Heart left ventricle (tissue), 13 donors: Measurements from ENCODE around the gene PRKG1.

Source experiments
- POLR2A ChIP-seq, 2 donors: fragments of 450-650 bp; IDR thresholded peaks; one replicate each; pipeline ENCODE4 v1.6.1; 2017; ENCODE audit warnings: antibody characterized with exemption in 2 of 2, mild to moderate bottlenecking in 2 of 2, moderate library complexity in 2 of 2
- TF ChIP-seq, protein P1 (sequence below), 12 donors: fragments of 200-600 bp; sonication (generic) in 4 of 12; IDR thresholded peaks; one replicate each; pipeline versions ENCODE4 v1.5.0 to v1.8.0; 2018 to 2022; ENCODE audit warnings: antibody characterized with exemption in 12 of 12, mild to moderate bottlenecking in 5 of 12
- donor health status: ischemic (EF 13 %, LVEDD 7.1; RV severe dilation, severe dysfunction).
- donor health status: DM: no; HTN: yes; CAD: no.
- donor health status: DM: no; HTN: no; CAD: no.
- donor health status: ischemic (EF 25% LVEDD 6.9; RV normal size, moderate dysfunction).
- donor health status: ischemic (EF 25% LVEDD 5.7; RV mildly dilated, moderate dysfunction).
- donor health status: ischemic (EF 35%, LVEDD 5.7; RV mildly dilated, moderate dysfunction).
- donor health status: nonischemic (EF 11% LVEDD 7.7; RV severe dilation, severe dysfunction).
- donor health status: DM: yes; HTN: yes; CAD: no.
- donor health status: PGD.
- donor health status: ischemic (EF 29% LVEDD 5.4; RV normal size, mild dysfunction).
- donor health status: nonischemic (EF 23%, LVEDD 6.1; RV moderate dilation, normal function).

DNA sequence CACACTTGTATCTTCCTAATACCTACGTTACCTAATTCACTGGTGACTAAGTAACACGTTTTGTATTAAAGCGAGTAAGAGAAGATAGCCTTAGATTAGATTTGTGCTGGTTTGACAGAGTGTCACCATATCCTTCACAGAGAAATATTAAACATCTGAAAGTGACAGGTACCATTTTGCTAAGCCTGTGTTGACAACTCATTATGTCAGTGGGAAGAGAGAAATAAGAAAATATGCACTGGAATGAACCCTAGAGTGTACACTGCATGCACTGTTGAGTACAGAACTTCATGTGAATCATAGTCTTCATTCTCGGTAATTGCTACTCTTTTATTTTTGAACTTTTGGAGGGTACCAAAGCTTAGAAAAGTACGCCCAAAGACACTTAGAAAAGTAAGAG, 10.9 kb downstream of the PRKG1 start:
- TF ChIP-seq, protein P1, sequence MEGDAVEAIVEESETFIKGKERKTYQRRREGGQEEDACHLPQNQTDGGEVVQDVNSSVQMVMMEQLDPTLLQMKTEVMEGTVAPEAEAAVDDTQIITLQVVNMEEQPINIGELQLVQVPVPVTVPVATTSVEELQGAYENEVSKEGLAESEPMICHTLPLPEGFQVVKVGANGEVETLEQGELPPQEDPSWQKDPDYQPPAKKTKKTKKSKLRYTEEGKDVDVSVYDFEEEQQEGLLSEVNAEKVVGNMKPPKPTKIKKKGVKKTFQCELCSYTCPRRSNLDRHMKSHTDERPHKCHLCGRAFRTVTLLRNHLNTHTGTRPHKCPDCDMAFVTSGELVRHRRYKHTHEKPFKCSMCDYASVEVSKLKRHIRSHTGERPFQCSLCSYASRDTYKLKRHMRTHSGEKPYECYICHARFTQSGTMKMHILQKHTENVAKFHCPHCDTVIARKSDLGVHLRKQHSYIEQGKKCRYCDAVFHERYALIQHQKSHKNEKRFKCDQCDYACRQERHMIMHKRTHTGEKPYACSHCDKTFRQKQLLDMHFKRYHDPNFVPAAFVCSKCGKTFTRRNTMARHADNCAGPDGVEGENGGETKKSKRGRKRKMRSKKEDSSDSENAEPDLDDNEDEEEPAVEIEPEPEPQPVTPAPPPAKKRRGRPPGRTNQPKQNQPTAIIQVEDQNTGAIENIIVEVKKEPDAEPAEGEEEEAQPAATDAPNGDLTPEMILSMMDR (IDR thresholded peaks at IDR 0.05) = no peak
- TF ChIP-seq POLR2A (IDR thresholded peaks at IDR 0.05) = no peak
